Transverse colon (tissue), 4 donors: ENCODE data around the gene PCED1B.

Source experiments
- CTCF ChIP-seq, 5 experiments: fragments of 200-600 bp in 3 of 5; fragments of 450-650 bp in 2 of 5; sonication (generic) in 3 of 5; IDR thresholded peaks; 1 replicate in 2 of 5; 2 replicates in 3 of 5; pipeline ENCODE4 v1.5.1; 2016 to 2017; ENCODE audit warnings: antibody characterized with exemption in 5 of 5, inconsistent platforms in 3 of 5, mild to moderate bottlenecking in 2 of 5, moderate library complexity in 1 of 5
- EP300 ChIP-seq: sonication (generic); formaldehyde crosslinking; IDR thresholded peaks from one replicate; pipeline ENCODE4 v1.6.1; 2017; ENCODE audit warnings: antibody characterized with exemption, low read depth
- POLR2AphosphoS5 ChIP-seq, 3 donors: sonication (generic); formaldehyde crosslinking; IDR thresholded peaks; one replicate each; pipeline ENCODE4 v1.6.1; 2016; ENCODE audit warnings: antibody characterized with exemption in 3 of 3

DNA sequence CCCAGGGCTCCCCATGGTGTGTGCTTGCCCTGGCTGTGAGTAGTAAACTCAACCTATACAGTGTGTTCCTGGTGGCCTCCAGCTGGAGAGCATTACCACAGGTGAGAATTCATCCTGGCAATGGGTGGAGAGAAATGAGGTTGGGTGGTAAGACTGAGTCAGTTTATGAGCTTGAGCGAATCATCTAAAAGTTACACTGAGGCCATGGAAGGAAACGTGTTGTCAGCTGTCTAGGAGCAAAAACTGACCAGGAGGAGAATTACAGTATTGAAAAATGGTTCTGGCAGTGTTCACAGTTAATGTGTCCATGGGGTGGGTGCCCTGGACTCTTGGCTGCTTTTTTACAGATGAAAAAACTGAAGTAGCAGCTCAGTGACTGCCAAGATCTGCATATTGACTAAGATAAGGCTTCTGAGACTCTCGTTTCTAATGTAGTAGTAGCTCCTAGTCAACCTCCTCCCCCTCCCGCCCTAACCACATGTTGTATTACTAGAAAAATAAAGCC, 202.3 kb downstream of the PCED1B start:
- TF ChIP-seq CTCF (IDR thresholded peaks at IDR 0.05) (no peak), POLR2AphosphoS5 (IDR thresholded peaks at IDR 0.05) (no peak), EP300 (no peak)
